Measurements from ENCODE around the gene ZBTB40.

ZBTB40 gene

GRCh38 chr1:22428672-22429071, 23.0 kb upstream of the ZBTB40 start:
- DNase-seq: peak; percentile 61 to 69 (median 68)

DNA sequence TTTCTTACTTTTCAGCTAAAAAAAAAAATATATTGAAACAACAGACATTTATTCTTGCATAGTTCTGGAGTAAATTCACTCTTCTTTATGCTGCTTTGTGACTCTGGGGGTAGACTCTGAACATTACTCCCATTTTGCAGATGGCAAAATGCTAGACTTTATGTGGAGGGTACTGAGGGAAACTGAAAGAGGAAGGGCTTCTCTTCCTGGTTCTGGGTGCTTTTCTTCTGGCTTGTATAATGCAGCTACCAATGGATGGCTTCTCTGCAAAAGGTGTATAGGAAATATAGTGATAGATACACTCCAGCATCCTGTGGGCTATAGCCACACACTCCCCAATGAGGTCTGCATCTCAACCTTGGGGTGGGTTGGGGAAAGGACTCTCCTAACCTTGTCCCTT, 19.7 kb upstream of the ZBTB40 start:
- DNase-seq: peak in 1 of 3 donors; percentile 11

GRCh38 chr1:22434717-22435116, 16.9 kb upstream of the ZBTB40 start:
- DNase-seq: no peak

DNA sequence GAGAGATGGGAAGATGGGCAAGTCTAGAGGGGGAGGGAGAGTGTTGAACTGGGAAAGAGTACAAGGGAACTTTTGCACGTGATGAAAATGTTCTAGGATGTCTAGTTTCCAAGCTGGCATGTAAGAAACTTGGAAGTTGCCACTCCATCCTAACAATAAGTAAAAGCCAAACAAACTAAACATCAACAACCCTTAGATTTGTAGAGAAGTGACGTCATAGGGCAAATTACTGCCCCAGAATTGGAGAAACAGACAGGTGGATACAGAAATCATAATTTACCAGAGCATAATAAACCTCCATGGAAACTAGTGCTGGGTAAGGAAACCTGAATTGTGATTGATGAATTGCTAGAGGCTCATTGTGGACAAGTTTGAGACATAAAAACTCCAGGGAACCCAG, 14.7 kb upstream of the ZBTB40 start:
- no peak for DNase-seq

DNA sequence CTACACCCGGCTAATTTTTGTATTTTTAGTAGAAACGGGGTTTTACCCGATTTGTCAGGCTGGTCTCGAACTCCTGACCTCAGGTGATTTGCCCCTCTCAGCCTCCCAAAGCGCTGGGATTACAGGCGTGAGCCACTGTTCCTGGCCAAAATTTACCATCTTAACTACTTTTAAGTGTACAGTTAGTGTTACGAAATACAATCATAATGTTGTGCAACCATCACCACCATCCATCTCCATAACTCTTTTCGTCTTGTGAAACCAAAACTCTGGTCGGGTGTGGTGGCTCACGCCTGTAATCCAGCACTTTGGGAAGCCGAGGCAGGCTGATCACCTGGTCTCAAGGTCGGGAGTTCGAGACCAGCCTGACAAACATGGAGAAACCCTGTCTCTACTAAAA, 14.1 kb upstream of the ZBTB40 start:
- DNase-seq: no peak

DNA sequence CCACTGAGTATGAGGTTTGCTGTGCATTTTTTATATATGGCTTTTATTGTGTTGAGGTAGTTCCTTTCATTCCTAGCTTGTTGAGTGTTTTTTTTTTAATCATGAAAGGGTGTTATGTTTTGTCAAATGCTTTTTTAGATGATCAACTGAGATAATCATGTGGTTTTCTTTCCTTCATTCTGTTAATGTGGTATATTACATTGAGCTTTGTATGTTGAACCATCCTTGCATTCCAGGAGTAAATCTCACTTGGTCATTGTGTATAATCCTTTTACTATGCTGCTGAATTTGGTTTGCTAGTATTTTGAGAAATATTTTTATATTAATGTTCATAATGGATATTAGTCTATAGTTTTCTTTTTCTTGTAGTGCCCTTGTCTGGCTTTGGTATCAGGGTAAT, 11.1 kb upstream of the ZBTB40 start:
- DNase-seq: no peak

GRCh38 chr1:22442212-22442894, 9.3 kb upstream of the ZBTB40 start:
- DNase-seq: no peak

GRCh38 chr1:22443332-22443731, 8.3 kb upstream of the ZBTB40 start:
- DNase-seq: no peak

DNA sequence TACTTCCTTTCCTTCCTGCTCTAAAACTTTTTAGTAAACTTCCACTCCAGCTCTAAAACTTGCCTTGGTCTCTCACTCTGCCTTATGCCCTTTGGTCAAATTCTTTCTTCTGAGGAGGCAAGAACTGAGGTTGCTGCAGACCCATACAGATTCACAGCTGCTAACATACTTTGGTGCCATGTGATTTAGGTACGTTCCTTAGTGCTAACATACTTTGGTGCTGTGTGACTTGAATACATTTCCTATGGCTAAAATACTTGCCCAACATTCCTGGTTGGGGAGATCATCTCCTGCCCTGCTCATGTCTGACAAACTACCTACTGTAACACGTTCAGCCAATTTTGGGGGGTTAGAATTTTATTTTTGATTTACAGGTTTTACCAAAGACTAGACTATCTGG, 6.8 kb upstream of the ZBTB40 start:
- DNase-seq: no peak

DNA sequence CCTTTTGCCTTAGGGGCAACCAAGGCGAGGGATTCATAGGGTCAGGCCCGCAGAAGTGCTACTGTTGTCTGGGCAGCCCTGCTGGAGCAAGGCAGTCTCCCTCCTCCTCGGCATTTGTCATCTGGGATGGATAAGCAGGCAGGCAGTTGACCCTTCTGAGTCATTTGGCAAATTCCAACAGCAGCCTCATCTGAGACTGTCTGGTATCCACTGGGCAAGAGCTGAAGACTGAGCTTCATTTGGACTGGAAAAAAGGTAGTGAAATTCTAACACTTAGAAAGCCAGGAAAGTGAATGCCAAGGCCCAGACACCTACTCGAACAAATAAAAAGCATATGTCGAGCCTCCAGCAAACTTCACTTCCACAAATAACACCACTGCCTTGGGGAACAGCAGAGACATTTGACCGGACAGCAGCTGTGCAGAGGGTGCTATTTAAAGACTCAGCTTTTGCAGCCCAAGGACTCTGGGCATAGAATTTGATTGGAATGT, 4.0 kb upstream of the ZBTB40 start:
- DNase-seq: no peak

DNA sequence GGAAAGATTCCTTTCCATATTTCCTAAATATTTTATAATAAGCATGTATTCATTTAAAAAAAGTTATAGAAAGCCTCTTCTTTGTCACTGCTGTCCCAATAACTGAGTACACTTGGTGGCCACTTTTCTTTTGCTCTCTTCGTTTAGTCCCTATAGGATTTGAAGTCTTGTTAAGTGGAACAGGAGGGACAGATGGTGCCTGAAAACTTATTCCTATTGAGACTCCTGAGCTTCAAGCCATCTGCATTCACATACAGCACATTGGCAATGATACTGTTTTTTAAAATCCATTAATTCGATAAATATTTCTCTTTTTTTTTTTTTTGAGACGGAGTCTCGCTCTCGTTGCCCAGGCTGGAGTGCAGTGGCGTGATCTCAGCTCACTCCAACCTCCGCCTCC, 2.0 kb upstream of the ZBTB40 start:
- DNase-seq: no peak

DNA sequence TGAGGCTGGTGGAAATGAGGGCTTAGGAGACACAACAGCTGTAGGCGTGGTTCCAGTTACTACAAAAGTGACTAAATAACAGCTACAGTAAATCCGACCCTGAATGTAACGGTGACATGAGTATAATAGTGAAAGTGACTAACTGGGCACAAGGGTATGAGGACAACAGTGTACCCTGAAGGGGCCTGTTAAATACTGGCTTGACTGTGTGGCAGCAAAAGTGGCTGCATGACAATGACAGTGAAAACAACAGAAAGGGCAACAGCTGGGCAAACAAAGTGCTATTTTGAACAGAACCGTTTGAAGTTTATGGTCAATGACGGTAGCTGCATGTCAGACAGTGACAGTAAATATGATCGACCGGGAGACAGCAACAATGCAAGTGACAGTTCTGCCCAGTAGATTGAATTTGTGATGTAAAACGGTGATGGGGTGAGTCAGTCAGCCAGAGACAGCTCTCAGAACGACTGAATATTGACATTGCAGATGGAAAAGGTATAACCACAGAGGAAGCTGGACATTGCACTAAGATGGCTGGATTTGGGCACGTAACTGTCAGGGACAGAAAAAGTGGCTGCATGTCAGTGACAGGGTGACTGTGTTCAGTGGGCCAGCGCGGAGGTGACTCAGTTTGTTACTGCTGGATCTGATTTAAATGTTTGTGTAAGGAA, 1.2 kb upstream of the ZBTB40 start:
- DNase-seq: no peak

DNA sequence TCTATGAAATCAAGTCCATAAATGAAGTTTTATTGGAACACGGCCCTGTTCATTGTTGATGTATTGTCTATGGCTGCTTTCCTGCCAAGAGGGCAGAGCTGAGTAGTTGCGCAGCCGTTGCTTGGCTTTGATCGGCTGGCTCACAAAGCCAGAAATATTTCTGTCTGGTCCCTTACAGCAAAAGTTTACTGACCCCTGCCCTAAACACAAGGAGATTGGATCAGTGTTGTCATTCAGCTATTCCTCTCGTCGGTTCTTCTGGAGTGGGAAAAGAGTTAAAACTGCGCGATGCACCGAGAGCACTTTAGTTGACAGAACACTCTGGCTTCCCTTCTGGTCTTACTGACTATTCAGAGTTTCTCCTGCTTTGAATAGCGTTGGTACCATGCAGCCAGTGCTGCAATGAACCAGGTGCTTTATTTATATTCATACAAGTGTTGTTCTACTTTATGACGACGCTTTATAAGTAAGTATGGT, 868 bp downstream of the ZBTB40 start:
- DNase-seq: peak in 1 of 3 donors; percentile 25

DNA sequence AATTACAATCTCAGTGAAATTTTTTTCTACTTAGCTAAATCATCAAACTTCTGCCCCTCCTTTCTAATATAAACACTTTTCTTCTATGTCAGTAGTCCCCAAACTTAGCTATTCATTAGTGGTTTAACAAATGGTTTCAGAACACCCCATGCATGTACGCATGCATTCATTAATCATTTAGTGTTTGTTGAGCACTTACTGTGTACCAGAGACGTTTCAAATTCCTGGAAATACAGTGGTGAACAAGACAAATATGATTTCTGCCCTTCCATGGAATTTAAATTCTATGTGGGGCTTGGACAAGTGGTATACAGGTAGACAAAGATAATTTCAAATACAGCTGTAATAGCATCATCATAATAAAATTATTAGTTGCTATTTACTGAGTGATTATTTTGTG, 1.5 kb downstream of the ZBTB40 start:
- no peak for DNase-seq

DNA sequence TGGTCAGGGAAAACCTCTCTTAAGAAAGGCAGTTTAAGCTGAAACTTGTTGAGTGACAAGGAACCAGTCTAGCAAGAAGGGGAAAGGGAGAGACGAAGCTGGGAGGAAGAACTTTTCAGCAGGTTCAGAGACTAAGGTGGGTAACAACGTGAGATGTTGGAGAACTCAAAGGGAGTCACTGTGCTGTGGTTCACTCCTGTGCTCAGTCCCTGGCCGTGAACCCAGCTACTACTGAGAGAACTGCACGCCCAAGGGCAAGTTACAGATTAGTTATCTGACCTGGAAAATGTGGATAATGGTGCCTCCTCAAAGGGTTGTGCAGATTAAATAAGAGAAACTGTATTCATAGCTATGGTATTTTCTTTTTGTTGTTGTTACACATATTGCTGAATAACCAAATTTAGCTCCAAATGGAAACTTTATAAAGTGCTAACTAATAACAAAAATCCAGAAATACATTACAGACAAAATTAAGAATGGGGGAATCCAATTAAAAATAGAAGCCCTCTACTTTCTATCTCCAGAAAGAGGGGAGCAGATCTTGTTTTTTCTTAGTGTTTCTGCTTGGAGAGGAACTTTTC, 2.9 kb downstream of the ZBTB40 start:
- DNase-seq: no peak

DNA sequence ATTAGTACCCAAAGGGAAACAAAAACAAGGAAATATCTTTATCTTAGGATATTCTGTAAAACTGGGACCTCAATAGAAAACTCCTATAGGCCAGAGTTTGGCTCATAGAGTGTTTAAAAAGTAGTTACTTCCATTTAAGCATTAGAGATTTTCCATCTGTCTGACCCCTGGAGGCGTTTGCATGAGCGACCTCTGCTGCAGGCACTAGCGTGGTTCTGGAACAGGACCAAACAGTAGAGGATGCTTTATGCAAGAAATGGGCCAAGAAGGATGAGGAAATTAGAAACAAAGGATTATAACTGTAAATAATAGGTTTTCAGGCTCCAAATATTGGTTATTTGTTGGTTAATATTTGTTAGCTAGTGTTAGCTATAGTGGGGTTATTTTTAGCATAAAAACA, 5.7 kb downstream of the ZBTB40 start:
- DNase-seq: no peak

DNA sequence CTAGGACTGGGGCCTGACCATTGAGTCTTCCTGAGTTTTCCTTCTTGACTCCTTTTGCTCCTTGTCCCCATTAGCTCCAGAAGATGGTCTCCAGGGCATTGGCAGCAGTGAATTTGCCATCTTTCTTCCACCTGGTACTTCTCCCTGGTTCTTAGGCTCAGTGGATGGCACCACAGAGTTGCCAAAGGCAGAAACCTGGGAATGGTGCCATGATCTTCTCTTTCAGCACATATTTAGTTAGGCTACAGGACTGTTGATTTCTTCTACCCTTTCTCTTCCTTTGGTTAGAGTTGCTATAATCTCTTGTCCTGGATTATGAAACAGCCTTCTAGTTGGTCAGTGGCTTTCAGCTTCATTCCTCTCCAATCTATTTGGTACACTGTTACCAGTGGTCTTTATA, 6.2 kb downstream of the ZBTB40 start:
- no peak for DNase-seq

DNA sequence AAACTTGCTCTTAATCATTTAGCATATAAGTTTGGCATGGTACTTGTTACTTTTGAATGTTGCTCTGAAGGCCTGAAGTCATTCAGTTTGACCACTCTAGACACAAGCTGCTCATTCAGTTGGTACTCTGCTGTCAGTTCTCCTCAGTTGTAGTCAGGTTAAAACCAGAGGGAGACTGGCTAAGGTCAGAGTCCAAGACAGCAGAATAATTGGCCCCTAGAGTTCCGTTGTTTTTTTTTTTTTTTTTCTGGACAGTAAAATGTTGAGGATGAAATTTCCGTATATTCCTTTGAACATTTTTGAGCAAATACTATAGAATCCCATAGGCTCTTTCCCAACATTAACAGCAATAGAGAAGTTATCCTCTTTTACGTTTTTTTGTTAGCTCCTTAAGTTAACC, 9.4 kb downstream of the ZBTB40 start:
- DNase-seq: no peak

DNA sequence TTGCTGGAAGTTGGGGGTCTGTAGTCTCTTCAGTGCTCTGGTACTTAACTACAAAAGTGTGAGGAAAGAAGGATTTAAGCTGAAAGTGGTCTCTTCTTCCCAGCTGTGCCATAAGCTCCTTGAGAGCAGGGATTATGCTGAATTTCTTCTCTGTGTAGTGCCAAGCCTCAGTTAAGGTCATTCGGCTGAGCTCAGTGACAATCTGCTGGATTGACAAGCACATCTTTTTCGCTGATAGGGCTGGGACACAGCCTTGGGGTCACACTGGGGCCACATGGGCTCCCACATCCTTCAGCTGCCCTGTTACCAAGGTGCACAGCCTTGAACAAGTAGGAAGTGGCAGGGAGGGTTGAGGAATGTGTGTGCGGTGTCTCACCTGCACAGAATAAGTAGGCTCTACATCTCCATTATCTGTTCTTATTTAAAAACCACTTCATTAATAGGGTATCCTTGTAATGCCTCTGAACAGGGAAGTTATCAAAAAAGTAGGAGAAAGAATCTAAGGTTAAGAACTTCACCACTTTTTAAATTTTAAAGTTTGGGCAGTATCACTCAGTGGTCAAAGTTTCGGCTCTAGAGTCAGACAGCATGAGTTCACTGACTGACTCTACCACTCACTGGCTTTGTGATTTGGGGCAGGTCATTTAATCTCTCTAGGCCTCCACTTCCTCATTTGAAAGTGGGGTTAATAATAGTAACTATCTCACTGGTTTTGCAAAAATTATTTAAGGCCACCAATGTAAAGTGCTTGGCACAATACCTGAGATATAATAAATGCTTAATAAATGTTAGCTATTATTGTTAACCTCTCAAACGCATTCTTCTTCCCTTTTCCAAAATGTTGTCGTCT, 10.3 kb downstream of the ZBTB40 start:
- peak in 1 of 3 donors; percentile 19 for DNase-seq

DNA sequence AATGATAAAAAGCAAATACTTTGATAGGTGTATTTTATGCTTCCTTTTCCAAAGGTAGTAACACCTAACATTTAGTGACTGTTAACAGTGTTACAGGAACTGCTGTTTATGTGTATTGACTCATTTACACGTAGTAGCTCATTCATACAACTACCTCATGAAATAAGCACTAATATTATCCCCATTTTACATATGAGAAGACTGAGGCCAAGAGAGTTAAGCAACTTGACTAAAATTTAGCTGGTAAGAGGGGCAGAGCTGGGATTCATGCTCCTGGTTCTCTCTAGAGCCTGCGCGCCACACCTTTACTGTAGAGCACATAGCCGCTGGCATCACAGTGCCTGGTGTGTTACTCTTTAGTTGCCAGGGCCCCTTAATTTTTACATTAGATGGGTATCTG, 11.3 kb downstream of the ZBTB40 start:
- no peak for DNase-seq

- DNase-seq: no peak
These were observed 13.4 kb downstream of the ZBTB40 start for GRCh38 chr1:22465015-22465565.

GRCh38 chr1:22465671-22466070, 14.0 kb downstream of the ZBTB40 start:
- no peak for DNase-seq

GRCh38 chr1:22470227-22470626, 18.6 kb downstream of the ZBTB40 start:
- DNase-seq: peak; percentile 72 to 74 (median 72)

Measured in suppressor macrophage treated with lipopolysaccharide for 1 hour (primary cell).